Uterus (tissue), 4 donors: ENCODE measurements around the gene ARHGAP45. TPM values are rescaled to one million over a fixed set of nuclear protein-coding genes. Genes with fewer than 3 reads are reported as not detected.
"Not testable (repeated sequence)": the region's sequence is repeated elsewhere in the genome, so short reads cannot be mapped to it uniquely, and the experiment has no call there.

Experiments
- DNase-seq, 2 donors: peaks; one replicate each; pipeline ENCODE4 v3.0.0-alpha.2; 2019 to 2020
- H3K27ac ChIP-seq, 2 donors: fragments of 200-600 bp; sonication (generic); 1 replicate in 1 of 2; 2 replicates in 1 of 2; pipeline ENCODE4 v1.5.1; 2016 to 2018
- H3K27me3 ChIP-seq, 2 donors: fragments of 200-600 bp; sonication (generic); one replicate each; pipeline ENCODE4 v1.5.1; 2018 to 2019; ENCODE audit warnings: control low read depth in 1 of 2
- H3K36me3 ChIP-seq, 2 donors: fragments of 200-600 bp; sonication (generic); one replicate each; pipeline ENCODE4 v1.5.1; 2019; ENCODE audit warnings: control low read depth in 1 of 2
- H3K4me1 ChIP-seq, 2 donors: fragments of 200-600 bp; sonication (generic); one replicate each; pipeline ENCODE4 v1.5.1; 2018 to 2019; ENCODE audit warnings: control low read depth in 1 of 2
- H3K4me3 ChIP-seq, 2 donors: fragments of 200-600 bp; sonication (generic); 1 replicate in 1 of 2; 2 replicates in 1 of 2; pipeline ENCODE4 v1.5.1; 2018 to 2019; ENCODE audit warnings: mild to moderate bottlenecking in 1 of 2
- H3K9me3 ChIP-seq, 2 donors: fragments of 200-600 bp; sonication (generic); one replicate each; pipeline ENCODE4 v1.5.1; 2019; ENCODE audit warnings: control low read depth in 1 of 2
- CTCF ChIP-seq, 4 experiments: fragments of 200-600 bp in 2 of 4; fragments of 450-650 bp in 2 of 4; sonication (generic) in 2 of 4; IDR thresholded peaks; one replicate each; pipeline ENCODE4 v1.5.1; 2016 to 2019; ENCODE audit warnings: antibody characterized with exemption in 4 of 4, mild to moderate bottlenecking in 2 of 4, moderate library complexity in 1 of 4
- POLR2A ChIP-seq, 2 donors: fragments of 450-650 bp; IDR thresholded peaks; one replicate each; pipeline ENCODE4 v1.6.1; 2016; ENCODE audit warnings: antibody characterized with exemption in 2 of 2, mild to moderate bottlenecking in 1 of 2, moderate library complexity in 1 of 2
- intact Hi-C: fragments of 100-400 bp; cut with DNase I; formaldehyde crosslinking; loops from one replicate; pipeline ENCODE4 v1.15.1; 2023; ENCODE audit warnings: low total_unique reads
- total RNA-seq, 4 donors: library from RNA; depleted of rRNA in 3 of 4; stranded (reverse); fragments of >200 nt in 3 of 4; gene quantifications; one replicate each; pipeline versions ENCODE4 v1.1.0 to v1.2.4, GENCODE V29; 2014 to 2023
- donor health status: DM: yes; HTN: yes; CAD: no.

The ARHGAP45 gene
- total RNA-seq, 4 donors from 2014 or later, result 4.1 to 154 (median 8.6) TPM

GRCh38 chr19:1125601-1126467 lies 58.9 kb downstream of the ARHGAP45 start:
- no peak for DNase-seq
- Histone ChIP-seq H3K36me3 (no peaks in the 10 kb centered on the region), H3K9me3 (no peaks in the 10 kb centered on the region), H3K27me3 (no peaks in the 10 kb centered on the region), H3K4me3 (no peak overlapping the region), H3K4me1 (no peaks in the 10 kb centered on the region), H3K27ac (no peak overlapping the region)
- TF ChIP-seq CTCF (IDR thresholded peaks at IDR 0.05) (no peak), POLR2A (IDR thresholded peaks at IDR 0.05) (no peak)
- intact Hi-C loops, result no loop called here

- intact Hi-C loops, result no loop called here
- TF ChIP-seq CTCF (IDR thresholded peaks at IDR 0.05), result no peak
- no peak for TF ChIP-seq POLR2A (IDR thresholded peaks at IDR 0.05)
- no peak overlapping the region for H3K4me3 ChIP-seq
- no peaks in the 10 kb centered on the region for H3K36me3 ChIP-seq
- no peak overlapping the region for H3K27ac ChIP-seq
- H3K4me1 ChIP-seq, result peaks cover 0 to 7% of the 10 kb centered on the region in 2 donors
- no peaks in the 10 kb centered on the region for H3K27me3 ChIP-seq
- no peak for DNase-seq
- H3K9me3 ChIP-seq, result no peaks in the 10 kb centered on the region
These were observed 60.2 kb downstream of the ARHGAP45 start for GRCh38 chr19:1126984-1127760.

DNA sequence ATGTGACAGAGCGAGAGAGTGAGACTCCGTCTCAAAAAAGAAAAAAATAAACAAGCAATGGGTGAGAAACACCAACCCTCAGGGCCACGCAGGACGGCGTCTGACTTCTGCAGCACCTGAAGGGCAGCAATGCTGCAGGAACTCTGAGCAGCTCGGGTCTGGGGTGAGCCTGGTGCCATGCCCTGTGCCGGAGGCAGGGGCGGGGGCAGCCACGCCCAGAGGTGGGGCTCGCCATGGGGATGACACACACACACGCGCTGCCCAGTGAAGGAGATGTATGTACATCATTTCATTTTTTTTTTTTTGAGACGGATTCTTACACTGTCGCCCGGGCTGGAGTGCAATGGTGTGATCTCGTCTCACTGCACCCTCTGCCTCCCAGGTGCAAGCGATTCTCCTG lies 61.1 kb downstream of the ARHGAP45 start:
- no peaks in the 10 kb centered on the region for H3K27me3 ChIP-seq
- no peak overlapping the region for H3K27ac ChIP-seq
- no peak for TF ChIP-seq CTCF (IDR thresholded peaks at IDR 0.05)
- TF ChIP-seq POLR2A (IDR thresholded peaks at IDR 0.05), result no peak
- H3K36me3 ChIP-seq, result no peaks in the 10 kb centered on the region
- intact Hi-C loops, result no loop called here
- no peak overlapping the region for H3K4me3 ChIP-seq
- H3K9me3 ChIP-seq, result no peaks in the 10 kb centered on the region
- H3K4me1 ChIP-seq, result peaks cover 0 to 14% of the 10 kb centered on the region in 2 donors
- DNase-seq, result no peak

DNA sequence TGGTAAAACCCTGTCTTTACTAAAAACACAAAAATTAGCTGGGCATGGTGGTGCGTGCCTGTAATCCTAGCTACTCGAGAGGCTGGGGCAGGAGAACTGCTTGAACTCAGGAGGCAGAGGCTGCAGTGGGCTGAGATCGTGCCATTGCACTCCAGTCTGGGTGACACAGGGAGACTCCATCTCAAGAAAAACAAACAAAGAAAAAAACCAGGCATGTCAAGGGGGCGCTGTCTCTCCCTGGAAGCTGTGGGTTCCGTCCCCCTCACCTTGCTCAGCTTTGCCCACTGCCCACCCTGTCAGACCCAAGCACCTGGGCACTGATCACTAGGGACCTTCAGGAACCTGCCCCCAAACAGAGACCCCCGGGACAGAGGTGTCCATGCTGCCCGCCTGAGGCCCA lies 62.1 kb downstream of the ARHGAP45 start:
- DNase-seq, H3K27me3 ChIP-seq, intact Hi-C loops, H3K27ac ChIP-seq, H3K9me3 ChIP-seq, H3K36me3 ChIP-seq, H3K4me3 ChIP-seq: not testable (repeated sequence)
- peaks cover 0 to 23% of the 10 kb centered on the region in 2 donors for H3K4me1 ChIP-seq

DNA sequence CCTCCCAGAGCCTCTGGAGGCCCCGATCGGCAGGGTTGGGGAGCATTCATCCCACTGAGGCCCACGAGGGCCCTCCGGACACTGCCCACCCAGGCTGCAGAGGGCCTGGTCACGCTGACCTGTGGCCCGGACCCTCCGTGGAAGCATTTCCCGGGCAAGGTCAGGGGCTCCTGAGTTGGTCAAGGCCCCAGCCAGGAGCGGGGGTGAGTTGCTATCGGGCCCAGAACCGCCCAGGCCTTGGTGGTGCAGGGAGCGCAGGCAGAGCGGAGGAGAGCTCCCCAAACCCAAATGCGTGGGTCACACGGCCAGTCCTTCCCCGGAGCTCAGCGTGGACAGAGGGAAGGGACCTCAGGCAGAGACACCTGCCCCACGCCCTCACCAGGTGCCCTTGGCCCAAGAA lies 62.6 kb downstream of the ARHGAP45 start:
- no peaks in the 10 kb centered on the region for H3K9me3 ChIP-seq
- no peak overlapping the region for H3K27ac ChIP-seq
- no peaks in the 10 kb centered on the region for H3K27me3 ChIP-seq
- H3K4me3 ChIP-seq, result no peak overlapping the region
- H3K36me3 ChIP-seq, result no peaks in the 10 kb centered on the region
- TF ChIP-seq CTCF (IDR thresholded peaks at IDR 0.05), result no peak
- TF ChIP-seq POLR2A (IDR thresholded peaks at IDR 0.05), result no peak
- DNase-seq, result no peak
- H3K4me1 ChIP-seq, result peaks cover 0 to 23% of the 10 kb centered on the region in 2 donors
- intact Hi-C loops, result no loop called here
